SK-N-MC (cell line): ENCODE measurements around the gene SLC50A1.

Experiments
- EZH2 ChIP-seq: fragments of 200-600 bp; sonication (generic); IDR thresholded peaks from one replicate; pipeline ENCODE4 v1.6.1; 2017; ENCODE audit warnings: antibody characterized with exemption
- FOXP2 ChIP-seq: optimal IDR thresholded peaks from 2 replicates; pipeline ENCODE3; 2011; ENCODE audit warnings: mild to moderate bottlenecking, moderate library complexity; ENCODE audit not compliant: insufficient read depth; ENCODE audit errors: extremely low read length, control extremely low read depth
- POLR2AphosphoS5 ChIP-seq: IDR thresholded peaks from 2 replicates; pipeline ENCODE4 v1.6.1; 2012; ENCODE audit warnings: mild to moderate bottlenecking, low read depth, low read length, borderline replicate concordance

GRCh38 chr1:155103325-155103724 is 32.3 kb upstream of the SLC50A1 start:
- no peak for TF ChIP-seq POLR2AphosphoS5
- no peak for TF ChIP-seq EZH2
- TF ChIP-seq FOXP2 = no peak
